Measurements from ENCODE around the gene DNAJB1. TPM values are rescaled to one million over a fixed set of nuclear protein-coding genes. Genes with fewer than 3 reads are reported as not detected.
"Not testable (repeated sequence)": the region's sequence is repeated elsewhere in the genome, so short reads cannot be mapped to it uniquely, and the experiment has no call there.

DNAJB1 gene
- total RNA-seq, 6 experiments from 2014 or later, result 99.2 to 138 (median 103) TPM

- H3K27ac Mint-ChIP-seq, result peak overlapping the region; percentile 97
- peak; percentile 90 for DNase-seq
- H3K4me1 Mint-ChIP-seq (ENCODE audit: low read depth), result peaks cover 72% of the 10 kb centered on the region
- H3K9me3 Mint-ChIP-seq, result no peaks in the 10 kb centered on the region
- peak overlapping the region; percentile 79 for H3K4me3 Mint-ChIP-seq
- peaks cover 16% of the 10 kb centered on the region for H3K27me3 Mint-ChIP-seq (ENCODE audit: insufficient read depth)
- H3K36me3 Mint-ChIP-seq (ENCODE audit: low read depth), result peaks cover 6% of the 10 kb centered on the region; the same call in 1 of the 2 replicates
- no peak for TF ChIP-seq CTCF (IDR thresholded peaks at IDR 0.05)
Observed at GRCh38 chr19:14507704-14508542, 10.3 kb downstream of the DNAJB1 start.

DNA sequence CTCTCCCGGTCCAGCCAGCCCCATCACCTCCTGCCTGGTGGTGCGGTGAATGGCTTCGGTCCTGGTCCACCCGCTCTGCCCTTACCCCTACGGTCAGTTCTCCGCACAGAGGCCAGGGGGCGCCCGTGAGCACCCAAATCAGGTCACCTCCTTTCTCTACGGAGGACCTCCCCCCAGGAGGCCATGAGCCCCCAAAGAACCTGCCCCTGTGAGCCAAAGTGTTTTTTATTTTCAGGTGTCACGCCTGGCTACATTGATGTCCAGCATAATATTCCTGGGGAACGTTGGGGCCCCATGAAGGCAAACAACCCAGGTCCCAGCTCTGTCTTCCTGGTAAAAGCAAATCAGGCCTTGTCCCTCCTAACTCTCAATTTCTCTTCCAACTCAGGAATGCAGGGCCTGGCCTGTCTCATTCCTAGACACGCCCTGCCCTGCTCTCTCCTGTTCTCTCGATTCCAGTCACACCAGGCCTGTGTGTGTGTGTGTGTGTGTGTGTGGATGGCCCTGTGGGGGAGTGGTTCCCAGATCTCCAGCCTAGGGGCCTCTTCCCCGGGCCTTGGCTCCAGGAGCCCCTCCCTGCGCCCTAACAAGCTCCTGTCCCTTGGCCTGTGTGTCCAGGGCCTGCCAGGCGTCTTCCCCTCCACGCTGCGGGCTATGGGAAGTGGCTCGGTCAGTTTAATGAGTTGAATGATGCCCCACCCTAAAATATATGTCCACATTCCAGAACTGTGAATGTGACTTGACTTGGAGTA lies 12.5 kb downstream of the DNAJB1 start:
- peaks cover 71% of the 10 kb centered on the region for H3K4me1 Mint-ChIP-seq (ENCODE audit: low read depth)
- no peaks in the 10 kb centered on the region for H3K36me3 Mint-ChIP-seq (ENCODE audit: low read depth)
- peaks cover 10% of the 10 kb centered on the region for H3K27me3 Mint-ChIP-seq (ENCODE audit: insufficient read depth)
- peak; percentile 99 for DNase-seq
- peak overlapping the region; percentile 81 for H3K4me3 Mint-ChIP-seq
- H3K9me3 Mint-ChIP-seq, result no peaks in the 10 kb centered on the region
- TF ChIP-seq CTCF (IDR thresholded peaks at IDR 0.05), result peak; percentile 86
- H3K27ac Mint-ChIP-seq, result peak overlapping the region; percentile 97

- H3K36me3 Mint-ChIP-seq (ENCODE audit: low read depth); DNase-seq; H3K4me3 Mint-ChIP-seq; H3K27me3 Mint-ChIP-seq (ENCODE audit: insufficient read depth); H3K9me3 Mint-ChIP-seq: not testable (repeated sequence)
- Mint-ChIP-seq H3K27ac (peak overlapping the region; percentile 97), H3K4me1 (ENCODE audit: low read depth) (peaks cover 63% of the 10 kb centered on the region)
Observed at GRCh38 chr19:14504575-14504974, 13.6 kb downstream of the DNAJB1 start.

DNA sequence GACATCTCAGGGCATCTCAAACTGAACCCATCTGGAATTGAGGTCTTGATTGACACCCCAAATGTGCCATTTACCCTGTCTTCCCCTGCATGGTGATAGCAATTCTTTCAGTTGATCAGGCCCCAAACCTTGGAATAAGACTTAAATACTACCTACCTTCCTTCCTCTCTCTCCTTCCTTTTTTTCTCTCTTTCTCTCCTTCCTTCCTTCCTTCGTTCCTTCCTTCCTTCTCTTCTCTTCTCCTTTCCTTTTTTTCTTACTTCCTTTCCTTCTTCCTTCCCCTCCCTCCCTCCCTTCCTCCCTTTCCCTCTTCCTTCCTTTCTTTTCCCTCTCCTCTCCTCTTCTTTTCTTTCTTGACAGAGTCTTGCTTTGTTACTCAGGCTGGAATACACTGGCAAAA lies 14.9 kb downstream of the DNAJB1 start:
- no peak for TF ChIP-seq CTCF (IDR thresholded peaks at IDR 0.05)
- no peaks in the 10 kb centered on the region for H3K36me3 Mint-ChIP-seq (ENCODE audit: low read depth)
- no peak overlapping the region for H3K4me3 Mint-ChIP-seq
- H3K27me3 Mint-ChIP-seq (ENCODE audit: insufficient read depth), result peaks cover 6% of the 10 kb centered on the region
- H3K27ac Mint-ChIP-seq, result peak overlapping the region; percentile 32
- peaks cover 56% of the 10 kb centered on the region for H3K4me1 Mint-ChIP-seq (ENCODE audit: low read depth)
- no peaks in the 10 kb centered on the region for H3K9me3 Mint-ChIP-seq
- no peak for DNase-seq

GRCh38 chr19:14502334-14503092 lies 15.7 kb downstream of the DNAJB1 start:
- Mint-ChIP-seq H3K27me3 (ENCODE audit: insufficient read depth) (peaks cover 6% of the 10 kb centered on the region), H3K4me1 (ENCODE audit: low read depth) (peaks cover 52% of the 10 kb centered on the region), H3K4me3 (no peak overlapping the region), H3K9me3 (no peaks in the 10 kb centered on the region), H3K27ac (no peak overlapping the region; the same call in 1 of the 2 replicates), H3K36me3 (ENCODE audit: low read depth) (no peaks in the 10 kb centered on the region)
- no peak for TF ChIP-seq CTCF (IDR thresholded peaks at IDR 0.05)
- peak; percentile 22 for DNase-seq

Measured in HFFc6 (cell line).